Activated CD4-positive, alpha-beta T cell treated with anti-CD3 and anti-CD28 coated beads, Interleukin-2, amount 10 ng/mL, durations not matched to agents 24 days and 14 days (primary cell): ENCODE results near the gene PPFIA4. TPM values are rescaled to one million over a fixed set of nuclear protein-coding genes. Genes with fewer than 3 reads are reported as not detected.

Experiments
- DNase-seq: peaks from one replicate; pipeline ENCODE4 v3.0.0; 2022
- H3K27ac Mint-ChIP-seq: one replicate; pipeline ENCODE4 v1.8.0; 2022; ENCODE audit warnings: mild to moderate bottlenecking, mixed read lengths
- H3K27me3 Mint-ChIP-seq: one replicate; pipeline ENCODE4 v1.8.0; 2022; ENCODE audit warnings: mixed read lengths
- H3K36me3 Mint-ChIP-seq: one replicate; pipeline ENCODE4 v1.8.0; 2022; ENCODE audit warnings: low read depth, mild to moderate bottlenecking, mixed read lengths
- H3K4me1 Mint-ChIP-seq: one replicate; pipeline ENCODE4 v1.8.0; 2021; ENCODE audit warnings: mixed read lengths
- H3K4me3 Mint-ChIP-seq: one replicate; pipeline ENCODE4 v1.8.0; 2022; ENCODE audit warnings: mild to moderate bottlenecking, moderate library complexity, mixed read lengths
- H3K9me3 Mint-ChIP-seq: one replicate; pipeline ENCODE4 v1.8.0; 2021; ENCODE audit warnings: mixed read lengths
- intact Hi-C: fragments of 100-400 bp; cut with micrococcal nuclease; formaldehyde crosslinking; loops from one replicate; pipeline ENCODE4 v1.15.1; 2023
- total RNA-seq: library from RNA; stranded (reverse); gene quantifications from 2 replicates; pipeline ENCODE4 v1.2.3, GENCODE V29; 2022

PPFIA4 gene
- total RNA-seq, 1 donor from 2014 or later, result 35.1 TPM

DNA sequence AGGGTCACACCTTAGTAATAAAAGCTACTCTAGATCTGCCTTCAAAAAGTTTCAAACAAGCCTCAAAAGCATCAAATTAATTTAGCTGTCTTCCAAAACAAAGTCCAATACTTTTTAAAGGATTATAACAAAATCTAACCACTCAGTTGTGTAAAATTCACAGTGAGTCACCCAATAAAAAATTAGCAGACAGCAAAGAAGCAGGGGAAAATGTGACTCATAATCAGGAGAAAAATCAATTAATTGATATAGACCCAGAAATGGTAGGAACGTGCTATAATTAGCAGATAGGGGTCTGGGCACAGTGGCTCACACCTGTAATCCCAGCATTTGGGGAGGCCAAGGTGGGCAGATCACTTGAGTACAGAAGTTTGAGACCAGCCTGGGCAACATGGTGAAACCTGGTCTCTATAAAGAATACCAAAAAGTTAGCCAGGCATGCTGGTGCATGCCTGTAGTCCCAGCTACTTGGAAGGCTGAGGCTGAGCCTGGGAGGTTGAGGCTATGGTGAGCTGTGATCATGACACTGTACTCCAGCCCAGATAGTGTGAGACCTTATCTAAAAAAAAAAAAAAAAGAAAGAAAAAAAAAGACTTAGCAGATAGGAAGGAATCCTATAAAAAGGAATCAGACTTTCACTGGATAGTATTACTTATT lies 67.6 kb downstream of the PPFIA4 start:
- DNase-seq, result no peak
- Mint-ChIP-seq H3K27ac (no peak overlapping the region), H3K27me3 (peaks cover 29% of the 10 kb centered on the region), H3K4me3 (no peak overlapping the region), H3K36me3 (no peaks in the 10 kb centered on the region), H3K9me3 (peaks cover 15% of the 10 kb centered on the region), H3K4me1 (no peaks in the 10 kb centered on the region)
- intact Hi-C loops, result no loop called here

DNA sequence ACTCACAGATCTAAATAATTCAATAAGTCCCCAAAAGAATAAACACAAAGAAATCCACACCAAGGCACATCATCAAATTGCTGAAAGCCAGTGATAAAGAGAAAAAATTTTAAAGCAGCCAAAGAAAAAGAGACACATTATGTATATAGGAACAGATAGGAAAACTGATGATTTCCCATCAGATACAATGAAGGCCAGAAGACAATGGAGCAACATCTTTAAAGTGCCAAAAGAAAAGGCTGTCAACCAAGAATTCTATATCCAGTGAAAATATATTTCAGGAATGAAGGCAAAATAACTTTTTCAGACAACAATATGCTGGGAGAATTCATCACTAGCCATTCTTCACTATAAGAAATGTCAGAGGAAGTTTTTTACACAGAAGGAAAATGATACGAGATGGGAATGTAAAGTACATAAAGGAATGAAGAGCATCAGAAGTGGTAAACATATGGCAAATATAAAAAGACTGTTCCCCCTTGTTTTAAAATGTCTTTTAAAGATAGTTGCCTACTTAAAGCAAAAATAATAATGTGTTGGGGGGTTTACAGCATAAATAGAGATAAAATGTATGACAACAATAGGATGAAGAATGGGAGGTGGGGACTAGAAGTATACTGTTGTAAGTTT lies 68.9 kb downstream of the PPFIA4 start:
- Mint-ChIP-seq H3K4me3 (no peak overlapping the region), H3K36me3 (no peaks in the 10 kb centered on the region), H3K9me3 (peaks cover 15% of the 10 kb centered on the region), H3K27me3 (peaks cover 31% of the 10 kb centered on the region), H3K27ac (no peak overlapping the region), H3K4me1 (no peaks in the 10 kb centered on the region)
- no peak for DNase-seq
- intact Hi-C loops, result no loop called here

DNA sequence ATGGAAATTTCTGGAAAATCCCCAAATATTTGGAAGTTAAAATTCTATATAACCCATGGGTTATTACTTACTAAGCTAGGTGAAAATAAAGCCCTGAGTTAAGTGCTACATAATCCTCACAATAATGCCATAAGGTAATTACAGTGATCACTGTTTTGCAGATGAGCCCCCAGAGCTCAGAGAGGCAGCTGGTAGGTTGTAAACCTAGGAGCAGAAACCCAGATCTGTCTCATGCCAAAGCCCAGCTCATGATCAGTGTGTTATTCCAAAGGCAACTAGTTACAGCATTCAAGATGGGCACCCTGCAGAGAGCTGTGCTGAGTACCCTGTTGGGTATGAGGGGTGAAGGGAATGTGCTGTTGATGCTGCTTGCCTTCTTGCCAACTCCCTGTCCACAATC lies 70.3 kb downstream of the PPFIA4 start:
- intact Hi-C loops, result no loop called here
- no peak overlapping the region for H3K27ac Mint-ChIP-seq
- H3K27me3 Mint-ChIP-seq, result peaks cover 28% of the 10 kb centered on the region
- H3K9me3 Mint-ChIP-seq, result peaks cover 15% of the 10 kb centered on the region
- no peaks in the 10 kb centered on the region for H3K36me3 Mint-ChIP-seq
- H3K4me3 Mint-ChIP-seq, result no peak overlapping the region
- DNase-seq, result no peak
- no peaks in the 10 kb centered on the region for H3K4me1 Mint-ChIP-seq

DNA sequence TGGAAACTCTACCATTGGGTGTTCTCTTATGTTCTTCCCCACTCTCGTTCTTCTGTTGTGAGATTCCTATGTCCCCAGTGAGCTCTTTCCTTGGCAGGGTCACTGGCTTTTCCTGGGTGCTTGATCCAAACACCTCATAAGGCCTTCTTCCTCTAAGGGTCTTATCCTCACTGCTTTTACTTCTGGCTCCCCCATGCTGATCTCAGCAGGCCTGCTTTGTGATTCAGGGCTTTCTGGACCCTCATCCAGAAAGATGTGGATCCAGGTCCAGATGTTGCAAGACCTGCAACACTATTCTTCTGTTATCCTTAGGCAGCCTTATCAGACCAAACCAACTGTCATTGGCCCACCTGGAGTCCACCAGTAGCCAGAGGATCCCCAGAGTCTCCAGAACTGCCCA lies 70.7 kb downstream of the PPFIA4 start:
- Mint-ChIP-seq H3K27me3 (peaks cover 28% of the 10 kb centered on the region), H3K27ac (no peak overlapping the region), H3K9me3 (peaks cover 15% of the 10 kb centered on the region), H3K4me3 (no peak overlapping the region), H3K4me1 (no peaks in the 10 kb centered on the region), H3K36me3 (no peaks in the 10 kb centered on the region)
- intact Hi-C loops, result no loop called here
- no peak for DNase-seq

DNA sequence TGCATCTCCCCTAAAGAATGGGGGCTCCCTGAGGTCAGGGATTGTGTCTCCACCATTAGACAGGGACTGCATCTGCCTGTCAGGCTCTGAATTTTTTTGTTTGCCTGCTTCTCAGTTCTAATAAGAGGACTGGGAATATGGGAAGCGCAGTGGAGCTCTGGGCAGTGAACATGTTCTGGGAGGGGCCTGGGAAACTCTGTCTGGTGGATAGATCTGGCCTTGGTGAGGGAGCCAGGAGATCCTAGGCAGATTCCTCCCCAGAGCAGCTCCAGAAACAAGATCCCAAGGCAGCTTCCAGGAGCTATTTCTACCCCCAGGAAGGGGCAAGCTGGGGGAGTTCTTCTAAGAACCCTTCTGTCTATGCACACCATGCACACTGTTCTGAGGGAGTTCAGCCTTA lies 72.2 kb downstream of the PPFIA4 start:
- no peak for DNase-seq
- H3K27ac Mint-ChIP-seq, result no peak overlapping the region
- H3K36me3 Mint-ChIP-seq, result no peaks in the 10 kb centered on the region
- H3K4me1 Mint-ChIP-seq, result no peaks in the 10 kb centered on the region
- H3K27me3 Mint-ChIP-seq, result peaks cover 30% of the 10 kb centered on the region
- intact Hi-C loops, result no loop called here
- no peak overlapping the region for H3K4me3 Mint-ChIP-seq
- H3K9me3 Mint-ChIP-seq, result peaks cover 15% of the 10 kb centered on the region

DNA sequence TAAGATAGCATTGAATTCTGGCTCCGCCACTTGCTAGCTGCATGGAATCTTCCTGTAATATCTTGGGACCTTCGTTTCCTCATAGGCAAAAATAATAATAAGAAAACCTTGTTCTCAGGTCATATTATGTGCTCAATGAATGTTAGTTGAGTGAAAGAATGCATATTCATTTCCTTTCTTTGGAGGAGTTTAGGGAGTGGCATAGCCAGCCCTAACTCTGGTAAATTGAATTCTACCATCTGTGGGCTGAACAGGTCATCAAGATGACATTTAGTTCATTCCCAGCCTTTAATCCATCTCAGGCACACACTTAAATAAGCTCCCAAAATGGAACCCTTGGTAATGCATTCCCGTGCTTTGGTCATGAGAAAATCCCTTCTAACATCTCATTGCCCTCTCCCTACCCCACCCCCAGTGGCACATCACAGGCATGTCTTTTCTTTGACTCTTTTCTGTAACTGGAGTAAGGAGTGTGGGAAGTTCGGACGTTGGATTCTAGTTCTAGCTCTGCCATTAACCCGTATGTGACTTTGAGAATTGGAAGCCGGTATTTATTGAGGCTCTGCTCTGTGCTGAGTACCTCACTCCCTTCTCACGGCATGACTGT lies 72.7 kb downstream of the PPFIA4 start:
- intact Hi-C loops, result no loop called here
- Mint-ChIP-seq H3K4me1 (no peaks in the 10 kb centered on the region), H3K36me3 (no peaks in the 10 kb centered on the region), H3K27ac (no peak overlapping the region), H3K4me3 (no peak overlapping the region), H3K9me3 (peaks cover 15% of the 10 kb centered on the region), H3K27me3 (peaks cover 29% of the 10 kb centered on the region)
- no peak for DNase-seq

DNA sequence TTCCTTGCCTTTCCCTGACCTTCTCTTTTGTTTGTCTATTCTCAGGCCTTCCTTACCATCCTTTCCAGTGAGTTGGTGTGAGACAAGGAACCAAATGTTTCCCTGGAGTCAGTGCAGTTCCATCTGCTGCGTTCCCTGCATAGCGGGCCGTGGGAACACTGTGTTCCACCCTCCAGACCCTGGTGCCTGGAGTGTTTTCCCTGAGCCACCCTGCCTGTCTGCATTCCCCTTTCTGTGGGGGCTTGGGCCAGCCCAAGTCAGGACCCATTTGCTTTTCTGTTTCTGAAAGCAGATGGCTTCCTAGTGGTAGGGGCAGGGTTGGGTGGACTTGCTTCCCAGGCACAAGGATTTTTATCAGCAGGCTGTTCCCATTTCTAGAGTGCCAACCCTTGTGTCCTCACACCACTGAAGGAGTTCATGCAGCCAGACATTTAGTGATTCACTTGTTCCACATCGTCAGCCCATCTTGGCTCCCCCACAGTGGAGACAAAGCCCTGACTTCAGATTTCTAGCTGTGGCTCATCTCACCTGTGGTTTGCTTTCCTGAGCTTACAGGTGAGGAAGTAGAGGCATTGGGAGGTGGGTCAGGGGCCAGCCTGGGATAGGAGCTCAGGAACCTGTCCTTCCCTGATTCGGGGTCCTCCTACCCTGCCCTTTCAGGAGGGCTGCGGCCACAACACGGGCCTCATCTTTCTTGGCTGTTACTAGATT lies 73.7 kb downstream of the PPFIA4 start:
- no peaks in the 10 kb centered on the region for H3K36me3 Mint-ChIP-seq
- no peak overlapping the region for H3K4me3 Mint-ChIP-seq
- H3K4me1 Mint-ChIP-seq, result no peaks in the 10 kb centered on the region
- DNase-seq, result no peak
- peaks cover 13% of the 10 kb centered on the region for H3K9me3 Mint-ChIP-seq
- peaks cover 28% of the 10 kb centered on the region for H3K27me3 Mint-ChIP-seq
- intact Hi-C loops, result no loop called here
- H3K27ac Mint-ChIP-seq, result no peak overlapping the region

DNA sequence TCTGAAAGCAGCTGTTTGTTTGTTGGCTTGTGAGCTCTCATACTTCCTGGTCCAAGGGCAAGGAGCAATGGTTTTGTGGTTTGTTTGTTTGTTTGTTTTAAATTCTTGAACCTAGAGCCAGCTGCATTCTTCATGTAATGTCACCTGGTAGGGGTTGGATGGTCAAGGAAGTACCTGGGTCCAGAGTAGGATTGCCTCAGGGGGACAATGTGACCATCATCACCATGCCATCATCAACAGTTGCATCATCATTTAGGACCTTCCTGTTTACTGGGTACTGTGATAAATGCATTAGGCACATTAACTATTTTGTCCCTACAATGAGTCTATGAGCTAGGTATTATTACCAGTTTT lies 74.2 kb downstream of the PPFIA4 start:
- intact Hi-C loops, result no loop called here
- Mint-ChIP-seq H3K27ac (no peak overlapping the region), H3K9me3 (peaks cover 8% of the 10 kb centered on the region)

DNA sequence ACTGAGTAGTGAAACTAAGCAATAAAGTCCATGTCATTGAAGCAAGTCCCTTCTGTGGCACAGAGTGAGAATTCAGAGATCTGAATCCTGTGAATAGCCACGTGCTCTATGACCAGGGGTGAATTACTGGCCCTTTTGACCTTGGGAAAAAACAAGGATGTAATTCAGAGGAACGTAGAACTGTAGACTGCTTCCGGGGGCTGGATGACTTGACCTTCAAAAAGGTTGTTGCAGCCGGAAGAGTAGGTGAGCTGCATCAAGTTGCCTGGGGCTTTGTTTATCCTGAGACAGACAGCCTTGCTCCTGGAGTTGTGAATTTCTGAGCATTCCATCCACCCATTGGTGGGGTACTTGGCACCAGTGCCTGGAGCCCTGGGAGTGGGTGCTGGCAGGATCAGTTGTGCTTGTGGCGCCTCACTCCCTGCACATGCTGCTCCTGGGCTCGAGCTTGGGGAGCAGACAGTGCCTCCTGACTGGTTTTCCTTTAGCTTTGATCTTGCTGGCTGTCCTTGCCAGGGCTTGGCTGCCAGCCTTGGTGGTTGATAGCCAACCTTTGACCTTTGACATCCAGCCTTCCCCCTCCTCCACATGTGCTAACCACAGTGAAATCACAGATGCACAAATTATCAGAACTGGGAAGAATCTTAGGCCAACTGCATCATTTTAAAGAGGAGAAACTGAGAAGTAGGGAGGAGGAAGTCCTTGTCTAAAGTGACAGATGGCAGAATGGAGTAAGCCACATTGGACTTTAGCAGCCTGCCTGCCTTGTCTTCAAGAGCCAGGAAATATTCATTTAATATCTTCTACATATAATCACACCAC lies 75.7 kb downstream of the PPFIA4 start:
- H3K27me3 Mint-ChIP-seq, result peaks cover 28% of the 10 kb centered on the region

More for the DNA sequence above, 74.2 kb downstream of the PPFIA4 start:
- Mint-ChIP-seq H3K27me3 (peaks cover 30% of the 10 kb centered on the region), H3K4me3 (no peak overlapping the region), H3K36me3 (no peaks in the 10 kb centered on the region), H3K4me1 (no peaks in the 10 kb centered on the region)
- no peak for DNase-seq

DNA sequence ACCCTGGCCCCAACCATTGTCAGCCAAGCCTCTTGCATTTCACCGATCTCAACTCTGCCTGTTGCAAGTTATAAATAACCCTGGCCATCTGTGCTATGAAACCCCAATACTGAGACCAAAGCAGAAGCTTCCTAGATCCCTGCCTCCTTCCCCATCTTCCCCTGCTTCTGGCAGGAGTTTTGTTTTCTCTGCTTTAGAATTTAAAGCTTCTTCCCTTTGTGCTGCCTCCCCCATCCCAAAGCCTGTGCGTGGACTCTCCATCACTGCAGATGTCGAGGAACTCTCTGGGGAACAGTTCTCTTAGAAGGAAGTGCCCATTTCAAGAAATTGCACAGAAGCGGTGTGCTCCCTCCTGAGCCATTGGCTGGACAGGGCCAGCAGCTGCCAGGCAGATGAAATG lies 76.9 kb downstream of the PPFIA4 start:
- Mint-ChIP-seq H3K4me3 (no peak overlapping the region), H3K36me3 (no peaks in the 10 kb centered on the region), H3K27me3 (peaks cover 34% of the 10 kb centered on the region), H3K4me1 (no peaks in the 10 kb centered on the region), H3K9me3 (no peaks in the 10 kb centered on the region), H3K27ac (no peak overlapping the region)
- no peak for DNase-seq
- intact Hi-C loops, result no loop called here

More for the DNA sequence above, 75.7 kb downstream of the PPFIA4 start:
- H3K4me3 Mint-ChIP-seq, result no peak overlapping the region
- no peaks in the 10 kb centered on the region for H3K4me1 Mint-ChIP-seq
- H3K9me3 Mint-ChIP-seq, result no peaks in the 10 kb centered on the region
- DNase-seq, result no peak
- no peak overlapping the region for H3K27ac Mint-ChIP-seq
- no peaks in the 10 kb centered on the region for H3K36me3 Mint-ChIP-seq
- intact Hi-C loops, result no loop called here

DNA sequence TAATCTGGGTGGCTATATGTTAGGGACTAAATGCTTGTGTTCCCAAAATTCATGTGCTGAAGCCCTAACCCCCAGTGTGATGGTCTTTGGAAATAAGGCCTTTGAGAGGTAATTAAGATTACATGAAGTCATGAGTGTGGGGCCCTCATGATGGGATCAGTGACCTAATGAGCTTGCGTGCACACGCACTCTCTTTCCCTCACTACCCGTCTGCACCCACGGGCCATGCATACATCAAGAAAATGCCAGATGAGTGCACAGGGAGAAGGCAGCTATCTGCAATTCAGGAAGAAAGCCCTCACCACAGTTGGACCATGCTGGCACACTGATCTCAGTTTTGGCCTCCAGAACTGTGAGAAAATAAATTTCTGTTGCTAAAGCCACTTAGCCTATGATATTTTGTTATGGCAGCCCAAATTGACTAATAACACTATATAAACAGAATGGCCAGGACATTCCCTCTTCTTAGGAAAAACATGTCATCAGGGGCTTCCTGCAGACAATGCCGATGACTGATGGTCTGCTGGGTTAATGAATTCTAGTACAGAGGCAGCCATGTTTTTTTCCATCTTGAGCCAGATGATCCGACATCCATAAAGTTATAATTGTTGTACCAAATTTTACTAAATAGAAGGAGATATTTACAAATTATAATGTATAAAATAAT lies 77.7 kb downstream of the PPFIA4 start:
- Mint-ChIP-seq H3K27me3 (peaks cover 40% of the 10 kb centered on the region), H3K36me3 (no peaks in the 10 kb centered on the region), H3K4me1 (no peaks in the 10 kb centered on the region), H3K27ac (no peak overlapping the region), H3K4me3 (no peak overlapping the region), H3K9me3 (no peaks in the 10 kb centered on the region)
- intact Hi-C loops, result no loop called here
- no peak for DNase-seq

DNA sequence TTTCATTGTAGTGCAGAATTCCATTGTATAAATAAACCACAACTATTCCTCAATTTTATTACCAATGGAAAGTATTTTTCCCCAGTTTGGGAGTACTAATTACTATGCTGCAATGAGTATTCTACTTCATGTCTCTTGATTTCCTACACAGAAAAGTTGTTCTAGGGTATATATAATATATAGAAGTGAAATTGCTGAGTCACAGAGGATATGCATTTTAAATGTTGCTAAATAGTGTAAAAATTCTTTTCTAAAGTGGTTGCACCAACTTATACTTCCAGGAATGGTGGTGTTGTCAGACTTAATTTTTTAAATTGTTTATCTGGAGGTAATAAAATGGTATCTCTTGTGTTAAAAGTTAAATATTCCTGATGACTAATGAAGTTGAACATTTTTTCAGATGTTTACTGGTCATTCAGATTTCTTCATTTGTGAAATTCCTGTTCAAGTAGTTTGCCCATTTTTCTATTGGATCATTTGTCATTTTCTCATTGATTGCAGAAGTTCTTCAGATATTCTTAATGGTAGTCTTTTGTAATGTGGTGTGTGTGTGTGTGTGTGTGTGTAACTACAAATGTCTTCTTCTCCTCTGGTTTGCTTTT lies 78.6 kb downstream of the PPFIA4 start:
- no peaks in the 10 kb centered on the region for H3K36me3 Mint-ChIP-seq
- no peak for DNase-seq
- H3K9me3 Mint-ChIP-seq, result no peaks in the 10 kb centered on the region
- peaks cover 47% of the 10 kb centered on the region for H3K27me3 Mint-ChIP-seq
- H3K4me3 Mint-ChIP-seq, result no peak overlapping the region
- no peaks in the 10 kb centered on the region for H3K4me1 Mint-ChIP-seq
- intact Hi-C loops, result no loop called here
- H3K27ac Mint-ChIP-seq, result no peak overlapping the region

DNA sequence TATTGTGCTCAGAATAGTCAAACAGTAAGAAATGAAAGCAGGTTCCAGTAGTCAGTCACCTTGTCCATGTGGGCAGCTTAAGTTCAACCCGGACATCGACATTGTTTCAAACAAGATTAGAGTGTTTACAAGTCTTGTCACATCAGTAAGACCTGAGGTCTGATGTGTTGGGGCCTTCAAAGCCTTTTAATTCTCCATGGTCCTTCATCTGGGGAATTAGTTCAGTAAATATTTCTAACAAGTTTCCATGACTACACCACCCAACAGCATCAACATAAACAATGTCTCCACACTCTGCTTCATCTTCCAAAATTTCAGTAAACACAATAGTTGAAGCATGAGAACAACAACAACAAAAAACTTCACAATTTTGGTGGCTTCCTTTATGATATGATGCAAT lies 86.2 kb downstream of the PPFIA4 start:
- no peaks in the 10 kb centered on the region for H3K4me1 Mint-ChIP-seq
- intact Hi-C loops, result no loop called here
- H3K27me3 Mint-ChIP-seq, result peaks cover 39% of the 10 kb centered on the region

More for the DNA sequence above, 86.2 kb downstream of the PPFIA4 start:
- Mint-ChIP-seq H3K36me3 (no peaks in the 10 kb centered on the region), H3K27ac (no peak overlapping the region), H3K9me3 (no peaks in the 10 kb centered on the region), H3K4me3 (no peak overlapping the region)
- DNase-seq, result no peak
